GM18517 (cell line): ENCODE measurements around the gene PTP4A1.
"Not testable (repeated sequence)": the region's sequence is repeated elsewhere in the genome, so short reads cannot be mapped to it uniquely, and the experiment has no call there.

Source experiments
- ATAC-seq: cut with Tn5 transposase; IDR thresholded peaks from one replicate; pipeline ENCODE4 v1.9.1; 2021; ENCODE audit warnings: mild to moderate bottlenecking, moderate library complexity; ENCODE audit not compliant: unreplicated experiment

Gene PTP4A1

GRCh38 chr6:63581355-63582013 is 9.2 kb downstream of the PTP4A1 start:
- ATAC-seq = no peak

DNA sequence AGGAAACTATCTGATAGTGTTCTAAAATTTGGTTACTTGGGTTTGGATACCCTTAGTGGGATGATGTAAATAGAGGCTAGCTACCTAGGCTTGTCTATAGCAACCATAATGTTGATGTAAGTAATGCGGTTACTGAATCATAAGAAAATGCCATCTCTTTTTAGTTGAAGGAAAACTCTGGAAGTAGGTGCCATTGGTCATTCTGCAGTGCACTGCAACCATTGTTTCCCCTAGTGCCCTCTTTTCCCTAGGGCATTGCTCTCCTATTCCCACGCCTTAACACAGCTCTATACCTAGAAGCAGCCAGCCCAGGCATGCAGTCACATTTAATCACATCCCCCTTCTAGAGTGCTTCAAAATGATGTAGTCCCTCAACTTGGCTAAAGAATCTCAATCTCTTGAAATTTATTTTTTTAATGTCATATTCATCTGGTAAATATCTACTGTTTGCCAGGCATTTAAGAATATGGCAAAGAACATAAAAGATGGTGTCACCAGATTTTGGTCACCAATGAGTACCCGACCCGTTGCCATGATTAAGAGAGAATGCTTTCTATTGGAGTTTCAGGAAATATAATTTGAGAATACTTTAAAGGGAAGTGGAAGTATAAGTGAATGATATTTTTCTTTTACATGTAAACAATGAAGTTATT is 10.4 kb downstream of the PTP4A1 start:
- ATAC-seq = no peak

DNA sequence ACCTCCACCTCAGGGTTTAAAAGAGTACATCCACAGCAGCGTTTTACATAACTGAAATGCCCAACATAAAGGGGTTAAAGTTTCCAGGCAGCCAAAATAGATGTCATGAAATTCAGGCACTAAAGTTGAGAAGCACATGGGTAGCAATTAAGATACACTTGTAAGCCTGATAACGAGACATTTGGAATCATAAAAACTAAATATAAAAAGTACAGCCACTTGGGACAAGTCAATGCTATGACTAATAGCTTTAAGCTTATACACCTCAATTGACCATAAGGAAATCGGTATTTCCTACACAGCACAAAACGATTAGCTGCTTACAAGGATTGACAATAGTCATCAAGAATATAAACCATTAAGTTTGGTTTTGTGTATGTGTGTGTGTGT is 11.8 kb downstream of the PTP4A1 start:
- no peak for ATAC-seq

DNA sequence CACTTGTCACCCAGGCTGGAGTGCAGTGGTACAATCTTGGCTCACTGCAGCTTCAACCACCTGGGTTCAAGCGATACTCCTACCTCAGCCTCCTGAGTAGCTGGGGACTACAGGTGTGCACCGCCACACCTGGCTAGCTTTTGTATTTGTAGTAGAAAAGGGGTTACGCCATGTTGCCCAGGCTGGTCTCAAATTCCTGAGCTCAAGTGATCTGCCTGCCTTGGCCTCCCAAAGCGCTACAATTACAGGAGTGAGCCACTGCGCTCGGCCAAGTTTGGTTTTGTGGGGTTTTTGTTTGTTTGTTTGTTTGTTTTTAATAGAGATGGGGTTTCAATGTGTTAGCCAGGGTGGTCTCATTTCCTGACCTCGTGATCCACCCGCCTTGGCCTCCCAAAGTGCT is 12.3 kb downstream of the PTP4A1 start:
- no peak for ATAC-seq

DNA sequence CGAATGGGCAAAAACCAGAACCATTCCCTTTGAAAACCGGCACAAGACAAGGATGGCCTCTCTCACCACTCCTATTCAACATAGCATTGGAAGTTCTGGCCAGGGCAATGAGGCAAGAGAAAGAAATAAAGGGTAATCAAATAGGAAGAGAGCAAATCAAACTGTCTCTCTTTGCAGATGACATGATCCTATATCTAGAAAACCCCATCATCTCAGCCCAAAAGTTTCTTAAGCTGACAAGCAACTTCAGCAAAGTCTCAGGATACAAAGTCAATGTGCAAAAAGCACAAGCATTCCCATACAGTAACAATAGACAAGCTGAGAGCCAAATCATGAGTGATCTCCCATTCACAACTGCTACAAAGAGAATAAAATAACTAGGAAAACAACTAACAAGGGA is 13.4 kb downstream of the PTP4A1 start:
- not testable (repeated sequence) for ATAC-seq

GRCh38 chr6:63589952-63590411 is 17.7 kb downstream of the PTP4A1 start:
- no peak for ATAC-seq

DNA sequence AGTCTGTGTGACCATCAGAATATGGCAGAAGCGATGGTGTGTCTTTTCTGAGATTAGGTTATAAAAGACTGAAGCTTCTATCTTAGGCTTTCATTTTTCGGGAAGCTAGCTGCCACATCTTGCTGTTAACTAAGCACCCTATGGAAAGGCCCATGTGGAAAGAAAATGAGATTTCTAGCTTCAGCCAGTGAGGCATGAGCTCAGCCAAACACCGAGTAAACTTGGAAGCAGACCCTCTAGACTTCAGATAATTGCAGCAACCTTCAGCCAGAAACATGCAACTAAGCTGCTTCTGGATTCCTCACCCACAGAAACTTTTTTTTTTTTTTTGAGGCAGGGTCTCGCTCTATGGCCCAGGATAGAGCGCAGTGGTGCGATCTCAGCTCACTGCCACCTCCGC is 20.6 kb downstream of the PTP4A1 start:
- ATAC-seq = no peak

DNA sequence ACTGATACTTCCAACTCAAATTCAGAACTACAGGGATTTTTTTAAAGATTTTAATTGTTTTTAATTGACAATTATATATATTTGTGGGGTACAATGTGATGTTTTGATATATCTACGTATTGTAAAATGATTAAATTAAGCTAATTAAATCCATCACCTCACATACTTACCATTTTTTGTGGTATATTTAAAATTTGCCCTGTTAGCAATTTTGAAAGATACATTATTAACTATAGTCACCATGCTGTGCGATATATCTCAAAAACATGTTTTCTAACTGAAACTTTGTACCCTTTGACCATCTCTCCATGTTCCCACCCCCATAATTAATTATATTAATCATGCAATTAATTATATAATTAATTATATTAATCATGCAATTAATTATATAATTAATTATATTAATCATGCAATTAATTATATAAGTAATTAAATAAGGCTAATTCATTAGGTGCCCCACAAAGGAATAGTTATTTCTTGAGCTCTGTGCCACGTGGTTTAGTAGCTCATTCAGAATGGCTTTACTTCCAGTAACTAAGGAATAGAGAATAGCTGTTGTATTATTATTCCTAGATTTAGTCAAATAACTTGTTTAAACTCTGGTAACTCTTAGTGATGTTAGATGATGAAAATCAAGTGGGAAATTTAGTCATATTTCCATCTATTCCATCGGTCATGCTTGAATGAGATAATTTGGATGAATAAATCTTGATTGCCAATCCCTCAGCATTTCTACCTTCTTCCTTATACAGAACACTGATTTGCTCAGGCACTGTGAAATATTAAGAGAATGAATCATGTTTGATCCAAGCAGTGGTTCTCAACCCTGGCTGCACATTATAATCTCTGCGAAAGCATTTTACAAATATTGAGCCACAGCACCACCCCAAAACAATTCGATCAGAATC is 25.1 kb downstream of the PTP4A1 start:
- no peak for ATAC-seq

DNA sequence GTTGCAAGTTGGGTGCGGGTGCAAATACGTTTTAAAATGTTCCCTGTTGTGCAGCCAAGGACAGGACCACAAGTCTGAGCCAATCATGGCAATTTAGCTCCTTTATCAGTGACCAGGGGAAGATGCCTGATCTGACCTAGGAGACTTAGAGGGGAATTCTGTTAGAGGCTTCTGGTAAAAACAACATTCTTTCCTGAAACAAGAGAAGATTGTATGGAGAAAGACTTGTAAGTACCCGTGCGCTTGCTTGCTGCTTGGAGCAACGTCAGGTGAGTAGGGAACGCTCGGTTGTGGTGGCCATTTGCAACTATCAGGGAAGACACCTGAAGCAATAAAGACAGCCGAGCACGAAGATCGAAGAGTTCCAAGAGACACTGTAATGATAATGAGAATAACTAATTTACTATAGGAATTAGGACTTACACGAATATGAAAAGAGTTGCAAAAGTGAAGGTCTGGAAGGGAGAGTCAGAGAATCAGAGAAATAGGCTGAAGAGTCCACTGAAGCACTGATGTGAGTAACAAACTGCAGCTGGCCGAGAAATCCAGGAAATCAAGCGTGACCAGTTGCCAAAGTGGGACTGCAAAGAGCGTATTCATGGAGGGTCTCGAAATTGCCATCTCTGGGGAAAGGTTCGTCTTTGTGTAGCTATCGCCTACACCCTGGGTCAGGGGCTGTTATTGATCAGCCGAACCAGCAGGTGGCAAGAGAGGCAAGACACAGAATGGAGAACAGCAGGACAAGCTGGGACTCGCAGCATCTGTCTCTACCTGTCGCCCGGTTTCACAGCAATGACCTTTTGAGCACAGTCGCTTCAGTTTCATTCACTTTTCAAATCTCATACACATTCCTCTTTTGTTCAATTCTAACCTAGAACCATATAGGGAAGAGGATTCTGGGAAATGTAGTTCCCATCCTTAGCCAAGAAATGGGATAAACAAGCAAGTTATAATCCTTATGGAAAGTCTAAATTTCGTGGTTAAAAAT is 26.1 kb downstream of the PTP4A1 start:
- ATAC-seq = peak; percentile 100

GRCh38 chr6:63599243-63599642 is 27.0 kb downstream of the PTP4A1 start:
- no peak for ATAC-seq

- no peak for ATAC-seq
Observed at GRCh38 chr6:63600136-63600535, 27.9 kb downstream of the PTP4A1 start.

DNA sequence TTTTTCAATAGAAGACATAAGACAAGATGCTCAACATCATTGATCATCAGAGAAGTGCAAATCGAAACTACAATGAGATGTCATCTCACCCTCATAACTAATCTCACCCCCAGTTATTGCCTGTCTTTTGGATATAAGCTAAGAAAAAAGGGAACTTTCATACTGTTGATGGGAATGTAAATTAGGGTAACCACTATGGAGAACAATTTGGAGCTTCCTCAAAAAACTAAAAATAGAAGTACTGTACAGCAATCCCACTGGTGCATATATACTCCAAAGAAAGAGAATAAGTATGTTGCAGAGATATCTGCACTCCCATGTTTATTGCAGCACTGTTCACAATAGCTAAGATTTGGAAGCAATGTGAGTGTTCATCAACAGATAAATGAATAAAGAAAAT is 37.0 kb downstream of the PTP4A1 start:
- no peak for ATAC-seq

GRCh38 chr6:63610944-63611343 is 38.7 kb downstream of the PTP4A1 start:
- ATAC-seq = no peak

DNA sequence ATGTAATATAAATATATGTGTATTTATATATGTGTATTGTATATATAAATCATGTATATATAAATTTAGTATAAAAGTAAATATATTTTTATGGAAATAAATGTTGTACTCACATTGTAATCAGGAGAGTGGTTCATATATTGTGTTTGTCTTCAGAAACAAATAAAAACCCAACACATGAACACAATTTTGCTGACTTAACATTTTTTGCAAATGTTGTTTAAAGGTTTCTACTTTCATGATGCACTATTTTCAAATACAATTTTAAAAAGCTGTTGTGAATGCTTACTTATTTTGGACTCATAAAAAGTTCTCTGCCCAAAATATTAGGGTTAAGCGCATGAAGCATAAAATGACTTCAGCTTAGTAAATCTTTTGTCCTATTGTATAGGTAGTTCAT is 39.3 kb downstream of the PTP4A1 start:
- ATAC-seq = no peak

GRCh38 chr6:63615590-63615989 is 43.3 kb downstream of the PTP4A1 start:
- no peak for ATAC-seq
